ENCODE results near the gene STXBP6.

The STXBP6 gene

GRCh38 chr14:24853446-24853845 is 196.5 kb downstream of the STXBP6 start:
- TF ChIP-seq CTCF (IDR thresholded peaks at IDR 0.05; ENCODE audit: low read depth, low read length, missing control alignments) = no peak
- Histone ChIP-seq H3K27me3 (replicated peaks) (no peaks in the 10 kb centered on the region), H3K27ac (no peak overlapping the region), H3K36me3 (replicated peaks) (no peaks in the 10 kb centered on the region), H3K4me3 (ENCODE audit: low read depth, low read length) (no peak overlapping the region)
- in situ Hi-C loops (cut with HindIII; ENCODE audit: low pct_ligation_motif_present, low sequenced_read_pairs) = no loop called here
- no peak for DNase-seq

GRCh38 chr14:24852312-24853060 is 197.5 kb downstream of the STXBP6 start:
- in situ Hi-C loops (cut with HindIII; ENCODE audit: low pct_ligation_motif_present, low sequenced_read_pairs) = no loop called here

DNA sequence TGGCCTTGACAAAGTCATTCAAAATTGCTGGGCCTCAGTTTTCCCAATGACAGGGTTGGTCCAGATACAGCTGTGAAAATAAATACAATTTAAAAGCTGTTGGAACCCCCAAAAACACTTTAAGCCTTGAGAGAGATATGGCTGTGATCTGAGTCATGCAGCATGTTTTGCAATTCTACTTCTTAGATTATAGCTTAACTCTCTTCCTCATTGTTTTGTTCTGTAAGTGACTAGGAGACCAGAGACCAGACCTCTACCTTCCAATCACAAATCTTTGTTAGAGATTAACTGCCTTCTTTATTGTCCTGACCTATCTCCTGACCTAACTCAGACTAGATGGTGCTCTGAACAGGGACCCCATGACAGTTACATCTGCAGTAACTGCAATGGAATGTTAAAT is 198.1 kb downstream of the STXBP6 start:
- H3K27me3 ChIP-seq (replicated peaks) = no peaks in the 10 kb centered on the region

More at GRCh38 chr14:24852312-24853060, 197.5 kb downstream of the STXBP6 start:
- H3K36me3 ChIP-seq (replicated peaks) = no peaks in the 10 kb centered on the region
- no peak overlapping the region for H3K27ac ChIP-seq
- no peak for DNase-seq
- TF ChIP-seq CTCF (IDR thresholded peaks at IDR 0.05; ENCODE audit: low read depth, low read length, missing control alignments) = no peak
- H3K4me3 ChIP-seq (ENCODE audit: low read depth, low read length) = no peak overlapping the region
- no peaks in the 10 kb centered on the region for H3K27me3 ChIP-seq (replicated peaks)

DNA sequence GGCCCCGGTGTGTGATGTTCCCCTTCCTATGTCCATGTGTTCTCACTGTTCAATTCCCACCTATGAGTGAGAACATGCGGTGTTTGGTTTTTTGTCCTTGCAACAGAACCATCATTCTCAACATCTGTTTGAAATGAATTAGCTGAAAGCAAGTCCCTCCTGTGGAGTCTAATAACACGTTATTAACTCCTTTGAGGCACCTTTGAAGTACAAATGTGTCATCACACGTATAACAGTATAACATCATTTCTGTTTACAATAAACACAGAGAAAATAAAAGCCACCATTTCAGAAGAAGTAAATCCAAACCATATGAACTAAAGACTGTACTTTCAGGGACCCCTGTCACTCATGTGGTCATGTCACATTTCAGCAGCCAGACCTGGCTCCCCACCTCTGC is 198.5 kb downstream of the STXBP6 start:
- in situ Hi-C loops (cut with HindIII; ENCODE audit: low pct_ligation_motif_present, low sequenced_read_pairs) = no loop called here
- Histone ChIP-seq H3K27ac (no peak overlapping the region), H3K36me3 (replicated peaks) (no peaks in the 10 kb centered on the region)

More for the DNA sequence above, 198.1 kb downstream of the STXBP6 start:
- Histone ChIP-seq H3K4me3 (ENCODE audit: low read depth, low read length) (no peak overlapping the region), H3K27ac (no peak overlapping the region), H3K36me3 (replicated peaks) (no peaks in the 10 kb centered on the region)
- in situ Hi-C loops (cut with HindIII; ENCODE audit: low pct_ligation_motif_present, low sequenced_read_pairs) = no loop called here
- TF ChIP-seq CTCF (IDR thresholded peaks at IDR 0.05; ENCODE audit: low read depth, low read length, missing control alignments) = no peak
- no peak for DNase-seq

GRCh38 chr14:24850072-24850471 is 199.9 kb downstream of the STXBP6 start:
- no peak for TF ChIP-seq CTCF (IDR thresholded peaks at IDR 0.05; ENCODE audit: low read depth, low read length, missing control alignments)
- Histone ChIP-seq H3K36me3 (replicated peaks) (no peaks in the 10 kb centered on the region), H3K27ac (no peak overlapping the region), H3K4me3 (ENCODE audit: low read depth, low read length) (no peak overlapping the region), H3K27me3 (replicated peaks) (no peaks in the 10 kb centered on the region)
- in situ Hi-C loops (cut with HindIII; ENCODE audit: low pct_ligation_motif_present, low sequenced_read_pairs) = no loop called here
- no peak for DNase-seq

More for the DNA sequence above, 198.5 kb downstream of the STXBP6 start:
- no peak overlapping the region for H3K4me3 ChIP-seq (ENCODE audit: low read depth, low read length)
- no peak for TF ChIP-seq CTCF (IDR thresholded peaks at IDR 0.05; ENCODE audit: low read depth, low read length, missing control alignments)
- no peak for DNase-seq
- no peaks in the 10 kb centered on the region for H3K27me3 ChIP-seq (replicated peaks)

- no peaks in the 10 kb centered on the region for H3K36me3 ChIP-seq (replicated peaks)
- H3K4me3 ChIP-seq (ENCODE audit: low read depth, low read length) = no peak overlapping the region
- H3K27me3 ChIP-seq (replicated peaks) = no peaks in the 10 kb centered on the region
- TF ChIP-seq CTCF (IDR thresholded peaks at IDR 0.05; ENCODE audit: low read depth, low read length, missing control alignments) = no peak
- DNase-seq = no peak
- in situ Hi-C loops (cut with HindIII; ENCODE audit: low pct_ligation_motif_present, low sequenced_read_pairs) = no loop called here
- H3K27ac ChIP-seq = no peak overlapping the region
These were observed 200.5 kb downstream of the STXBP6 start for GRCh38 chr14:24849471-24849870.
